Caco-2 (cell line): ENCODE data around the gene ETFA. TPM values are rescaled to one million over a fixed set of nuclear protein-coding genes. Genes with fewer than 3 reads are reported as not detected.
A peak's percentile ranks its signal among the peaks of the same experiment; 100 is the strongest.

ENCODE experiments used
- BruUV-seq: library from RNA; stranded (reverse); fragments of 400-500 nt; replicated peaks from 2 replicates; lab custom pipeline; 2021; lab: Mats Ljungman, UMichigan
- CTCF ChIA-PET: fragments of 300-600 bp; sonication (Branson Sonifier 250); formaldehyde crosslinking; loops from one replicate; lab custom pipeline; 2022; ENCODE audit warnings: antibody characterized with exemption; lab: Charles Lee
- POLR2A ChIA-PET: fragments of 300-600 bp; sonication (Branson Sonifier 250); formaldehyde crosslinking; loops from one replicate; lab custom pipeline; 2022; ENCODE audit warnings: antibody characterized with exemption; lab: Charles Lee
- DNase-seq, 2 experiments: peaks; one replicate each; pipeline versions ENCODE4 v3.0.0 to v3.0.0-alpha.2; 2020 to 2022
- H3K27me3 ChIP-seq: replicated peaks from 2 replicates; pipeline ENCODE4 v1.6.0; 2011; ENCODE audit warnings: low read length; ENCODE audit not compliant: control insufficient read depth, insufficient read depth
- H3K36me3 ChIP-seq: 2 replicates; pipeline ENCODE4 v1.5.1; 2011; ENCODE audit warnings: low read length; ENCODE audit not compliant: control insufficient read depth, insufficient read depth
- H3K4me1 ChIP-seq: fragments of 250-450 bp; sonication (Bioruptor Pico); 2 replicates; pipeline ENCODE4 v1.5.1; 2020; ENCODE audit warnings: mild to moderate bottlenecking
- H3K4me3 ChIP-seq: 2 replicates; pipeline ENCODE4 v1.5.1; 2011; ENCODE audit warnings: low read depth, mild to moderate bottlenecking, control low read depth, low read length
- H3K9me3 ChIP-seq: fragments of 250-450 bp; sonication (Bioruptor Pico); 2 replicates; pipeline ENCODE4 v1.5.1; 2020; ENCODE audit warnings: mild to moderate bottlenecking, moderate library complexity
- H3K27ac Mint-ChIP-seq: one replicate; pipeline ENCODE4 v1.8.0; 2022; ENCODE audit warnings: mixed read lengths; ENCODE audit not compliant: unreplicated experiment
- H3K27me3 Mint-ChIP-seq: one replicate; pipeline ENCODE4 v1.8.0; 2022; ENCODE audit warnings: mixed read lengths; ENCODE audit not compliant: insufficient read depth, unreplicated experiment
- H3K36me3 Mint-ChIP-seq: one replicate; pipeline ENCODE4 v1.8.0; 2022; ENCODE audit warnings: mild to moderate bottlenecking, mixed read lengths; ENCODE audit not compliant: insufficient read depth, unreplicated experiment
- H3K4me1 Mint-ChIP-seq: one replicate; pipeline ENCODE4 v1.8.0; 2022; ENCODE audit warnings: low read depth, mixed read lengths; ENCODE audit not compliant: unreplicated experiment
- H3K4me3 Mint-ChIP-seq: one replicate; pipeline ENCODE4 v1.8.0; 2022; ENCODE audit warnings: mild to moderate bottlenecking, moderate library complexity, mixed read lengths; ENCODE audit not compliant: unreplicated experiment
- H3K9me3 Mint-ChIP-seq: one replicate; pipeline ENCODE4 v1.8.0; 2022; ENCODE audit warnings: mixed read lengths; ENCODE audit not compliant: unreplicated experiment
- intact Hi-C: fragments of 100-400 bp; cut with micrococcal nuclease; formaldehyde crosslinking; loops from one replicate; pipeline ENCODE4 v1.10.0; 2022; ENCODE audit not compliant: unreplicated experiment
- total RNA-seq: library from RNA; stranded (reverse); gene quantifications from 2 replicates; pipeline ENCODE4 v1.2.3, GENCODE V29; 2022
- TF ChIP-seq, protein P1 (sequence below), 2 experiments: fragments of 200-600 bp in 1 of 2; IDR thresholded peaks; 1 replicate in 1 of 2; 2 replicates in 1 of 2; pipeline versions ENCODE4 v1.5.1 to v1.8.0; 2011 to 2022; ENCODE audit warnings: antibody characterized with exemption in 1 of 2, control low read depth in 1 of 2, inconsistent platforms in 1 of 2, low read depth in 1 of 2, low read length in 1 of 2, mild to moderate bottlenecking in 1 of 2, moderate library complexity in 1 of 2; ENCODE audit not compliant: insufficient read depth in 1 of 2, severe bottlenecking in 1 of 2, unreplicated experiment in 1 of 2

The ETFA gene
- total RNA-seq, 1 experiment from 2014 or later: 260 TPM

DNA sequence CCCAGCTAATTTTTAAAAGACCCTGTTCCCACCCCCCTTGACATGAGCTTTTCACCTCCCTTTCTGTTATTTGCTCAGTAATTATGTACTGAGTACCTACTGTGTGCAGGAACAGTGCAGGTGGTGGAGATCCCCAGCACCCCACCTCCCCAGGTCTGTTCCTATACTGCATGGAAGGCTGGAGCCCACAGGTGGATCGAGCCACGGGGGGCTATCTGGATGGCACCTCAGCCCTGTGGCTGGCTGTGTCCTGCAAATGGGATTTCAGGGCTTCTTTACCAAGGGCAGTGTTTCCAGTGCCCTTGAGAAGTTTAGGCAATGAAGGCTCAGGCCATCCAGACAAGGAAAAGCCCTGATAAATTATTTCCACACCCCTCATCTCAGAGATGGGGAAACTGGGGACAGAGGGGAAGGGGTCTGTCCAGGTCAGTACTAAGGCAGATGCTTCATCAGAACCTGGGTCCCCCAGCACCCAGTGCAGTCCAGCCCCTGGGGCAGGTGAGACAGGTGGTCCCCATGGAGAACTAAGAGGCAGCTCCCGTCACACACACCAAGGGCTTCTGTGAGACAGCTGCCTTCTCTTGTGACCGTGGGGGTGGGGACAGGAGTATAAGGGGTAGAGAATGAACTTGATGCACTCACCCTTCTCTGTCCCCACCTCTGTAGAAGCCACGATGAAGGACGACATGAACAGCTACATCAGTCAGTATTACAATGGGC is 109.6 kb downstream of the ETFA start:
- no peaks in the 10 kb centered on the region for H3K27me3 Mint-ChIP-seq
- peaks cover 29% of the 10 kb centered on the region for H3K36me3 Mint-ChIP-seq
- H3K4me3 ChIP-seq: no peak overlapping the region
- no peak overlapping the region for H3K4me3 Mint-ChIP-seq
- TF ChIP-seq, protein P1, sequence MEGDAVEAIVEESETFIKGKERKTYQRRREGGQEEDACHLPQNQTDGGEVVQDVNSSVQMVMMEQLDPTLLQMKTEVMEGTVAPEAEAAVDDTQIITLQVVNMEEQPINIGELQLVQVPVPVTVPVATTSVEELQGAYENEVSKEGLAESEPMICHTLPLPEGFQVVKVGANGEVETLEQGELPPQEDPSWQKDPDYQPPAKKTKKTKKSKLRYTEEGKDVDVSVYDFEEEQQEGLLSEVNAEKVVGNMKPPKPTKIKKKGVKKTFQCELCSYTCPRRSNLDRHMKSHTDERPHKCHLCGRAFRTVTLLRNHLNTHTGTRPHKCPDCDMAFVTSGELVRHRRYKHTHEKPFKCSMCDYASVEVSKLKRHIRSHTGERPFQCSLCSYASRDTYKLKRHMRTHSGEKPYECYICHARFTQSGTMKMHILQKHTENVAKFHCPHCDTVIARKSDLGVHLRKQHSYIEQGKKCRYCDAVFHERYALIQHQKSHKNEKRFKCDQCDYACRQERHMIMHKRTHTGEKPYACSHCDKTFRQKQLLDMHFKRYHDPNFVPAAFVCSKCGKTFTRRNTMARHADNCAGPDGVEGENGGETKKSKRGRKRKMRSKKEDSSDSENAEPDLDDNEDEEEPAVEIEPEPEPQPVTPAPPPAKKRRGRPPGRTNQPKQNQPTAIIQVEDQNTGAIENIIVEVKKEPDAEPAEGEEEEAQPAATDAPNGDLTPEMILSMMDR (IDR thresholded peaks at IDR 0.05; ENCODE audit: insufficient read depth in 1 of 2, low read depth in 1 of 2, low read length in 1 of 2, severe bottlenecking in 1 of 2, unreplicated experiment in 1 of 2): no peak
- H3K36me3 ChIP-seq: no peaks in the 10 kb centered on the region
- ChIA-PET POLR2A (no interaction called here), CTCF (no interaction called here)
- intact Hi-C loops: no loop called here
- no peaks in the 10 kb centered on the region for H3K4me1 Mint-ChIP-seq
- no peak for DNase-seq
- no peaks in the 10 kb centered on the region for H3K9me3 ChIP-seq
- H3K4me1 ChIP-seq: peaks cover 3% of the 10 kb centered on the region; the same call in 1 of the 2 replicates
- peak overlapping the region; percentile 48 for H3K27ac Mint-ChIP-seq
- H3K9me3 Mint-ChIP-seq: no peaks in the 10 kb centered on the region
- no peaks in the 10 kb centered on the region for H3K27me3 ChIP-seq
- BruUV-seq: no TSS peak

DNA sequence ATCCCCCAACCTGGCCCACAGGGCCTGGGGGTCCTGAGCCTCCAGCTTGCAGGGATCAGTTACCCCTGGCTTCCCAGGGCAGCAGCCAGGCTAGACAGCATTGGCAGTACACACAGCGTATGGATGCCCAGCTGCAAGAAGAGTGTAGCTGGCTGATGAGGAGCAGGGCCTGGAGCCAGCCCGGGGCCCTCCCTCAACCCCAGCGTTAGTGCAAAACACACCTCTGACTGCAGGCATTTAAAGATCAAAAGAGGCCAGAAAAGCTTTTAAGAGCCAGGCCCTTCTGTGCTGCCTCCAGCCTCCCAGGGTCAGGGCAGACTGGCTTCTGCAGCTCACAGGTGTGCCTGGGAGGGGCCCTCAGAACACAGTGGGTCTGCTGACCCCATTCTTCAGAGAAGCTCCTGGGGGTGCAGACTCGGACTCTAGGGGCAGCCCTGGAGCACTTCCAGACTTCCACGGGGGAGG is 110.6 kb downstream of the ETFA start:
- ChIA-PET CTCF (no interaction called here), POLR2A (no interaction called here)
- Histone ChIP-seq H3K4me1 (peaks cover 10% of the 10 kb centered on the region), H3K36me3 (no peaks in the 10 kb centered on the region), H3K4me3 (no peak overlapping the region), H3K27me3 (no peaks in the 10 kb centered on the region), H3K9me3 (no peaks in the 10 kb centered on the region)
- Mint-ChIP-seq H3K4me1 (no peaks in the 10 kb centered on the region), H3K36me3 (peaks cover 25% of the 10 kb centered on the region), H3K27ac (peak overlapping the region; percentile 48), H3K4me3 (no peak overlapping the region), H3K9me3 (no peaks in the 10 kb centered on the region), H3K27me3 (no peaks in the 10 kb centered on the region)
- intact Hi-C loops: no loop called here
- no TSS peak for BruUV-seq
- DNase-seq: no peak
- TF ChIP-seq, protein P1 (IDR thresholded peaks at IDR 0.05; ENCODE audit: insufficient read depth in 1 of 2, low read depth in 1 of 2, low read length in 1 of 2, severe bottlenecking in 1 of 2, unreplicated experiment in 1 of 2): no peak

DNA sequence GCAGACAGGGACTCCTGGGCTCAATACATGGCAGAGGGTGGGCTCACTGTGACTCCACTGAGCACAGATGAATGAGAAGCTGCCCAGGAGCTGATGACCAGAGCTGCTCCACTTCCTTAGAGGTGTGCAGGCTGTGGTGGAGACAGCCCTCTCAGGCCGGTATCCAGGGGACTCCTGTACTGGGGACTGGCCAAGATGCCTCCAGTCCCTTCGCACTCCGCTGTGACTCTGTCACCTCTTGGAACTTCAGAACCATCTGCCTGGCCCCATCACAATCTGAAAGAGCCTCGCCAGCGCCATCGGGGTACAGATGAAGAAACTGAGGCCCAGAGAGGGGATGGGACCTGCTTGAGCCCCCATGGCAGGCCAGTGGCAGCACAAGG is 111.2 kb downstream of the ETFA start:
- TF ChIP-seq, protein P1 (IDR thresholded peaks at IDR 0.05; ENCODE audit: insufficient read depth in 1 of 2, low read depth in 1 of 2, low read length in 1 of 2, severe bottlenecking in 1 of 2, unreplicated experiment in 1 of 2): no peak
- no peak overlapping the region for H3K27ac Mint-ChIP-seq
- H3K36me3 ChIP-seq: no peaks in the 10 kb centered on the region
- ChIA-PET POLR2A (no interaction called here), CTCF (no interaction called here)
- peaks cover 10% of the 10 kb centered on the region for H3K4me1 ChIP-seq
- no peaks in the 10 kb centered on the region for H3K27me3 ChIP-seq
- no TSS peak for BruUV-seq
- H3K4me3 ChIP-seq: no peak overlapping the region
- no peak overlapping the region for H3K4me3 Mint-ChIP-seq
- no peaks in the 10 kb centered on the region for H3K9me3 Mint-ChIP-seq
- H3K36me3 Mint-ChIP-seq: peaks cover 25% of the 10 kb centered on the region
- H3K4me1 Mint-ChIP-seq: no peaks in the 10 kb centered on the region
- no peaks in the 10 kb centered on the region for H3K9me3 ChIP-seq
- intact Hi-C loops: no loop called here
- no peak for DNase-seq
- no peaks in the 10 kb centered on the region for H3K27me3 Mint-ChIP-seq
